GM23338 (cell line): Measurements from ENCODE around the gene CEP43. TPM values are rescaled to one million over a fixed set of nuclear protein-coding genes. Genes with fewer than 3 reads are reported as not detected.

ENCODE experiments used
- ATAC-seq: fragments of 200-7000 bp; cut with Tn5 transposase; 3 replicates; pipeline ENCODE4 v1.9.1; 2020
- DNase-seq: peaks from one replicate; pipeline ENCODE4 v3.0.0-alpha.2; 2015; ENCODE audit warnings: low spot score
- H2AFZ ChIP-seq: fragments of 200-600 bp; sonication (generic); 2 replicates; pipeline ENCODE4 v1.8.0; 2016; ENCODE audit warnings: antibody characterized with exemption, mild to moderate bottlenecking, moderate library complexity
- H3F3A ChIP-seq: fragments of 200-600 bp; sonication (generic); replicated peaks from 2 replicates; pipeline ENCODE4 v1.8.0; 2017; ENCODE audit warnings: antibody characterized with exemption, mixed run types, low read depth
- H3K27ac ChIP-seq: fragments of 200-600 bp; sonication (generic); 2 replicates; pipeline ENCODE4 v1.6.1; 2016; ENCODE audit warnings: low read depth
- H3K27me3 ChIP-seq: fragments of 200-600 bp; sonication (generic); 2 replicates; pipeline ENCODE4 v1.8.0; 2016; ENCODE audit warnings: mild to moderate bottlenecking, mixed run types, moderate library complexity; ENCODE audit not compliant: insufficient read depth
- H3K36me3 ChIP-seq: fragments of 200-600 bp; sonication (generic); 2 replicates; pipeline ENCODE4 v1.8.0; 2016; ENCODE audit warnings: mild to moderate bottlenecking; ENCODE audit not compliant: insufficient read depth
- H3K4me1 ChIP-seq: fragments of 200-600 bp; sonication (generic); 2 replicates; pipeline ENCODE4 v1.8.0; 2016; ENCODE audit warnings: mild to moderate bottlenecking, moderate library complexity; ENCODE audit not compliant: insufficient read depth
- H3K4me2 ChIP-seq: fragments of 200-600 bp; sonication (generic); 2 replicates; pipeline ENCODE4 v1.7.1; 2017; ENCODE audit warnings: mixed run types
- H3K4me3 ChIP-seq: fragments of 200-600 bp; sonication (generic); 2 replicates; pipeline ENCODE4 v1.6.1; 2016; ENCODE audit warnings: mixed run types
- H3K79me2 ChIP-seq: fragments of 200-600 bp; sonication (generic); replicated peaks from 2 replicates; pipeline ENCODE4 v1.8.0; 2017; ENCODE audit warnings: mild to moderate bottlenecking; ENCODE audit not compliant: insufficient read depth
- H3K9me2 ChIP-seq: fragments of 200-600 bp; sonication (generic); 2 replicates; pipeline ENCODE4 v1.8.0; 2017; ENCODE audit not compliant: insufficient read depth
- H4K20me1 ChIP-seq: fragments of 200-600 bp; sonication (generic); replicated peaks from 2 replicates; pipeline ENCODE4 v1.8.0; 2017; ENCODE audit warnings: mild to moderate bottlenecking; ENCODE audit not compliant: insufficient read depth
- H3K27ac Mint-ChIP-seq: 2 replicates; pipeline ENCODE4 v1.8.0; 2020; ENCODE audit warnings: inconsistent platforms, mild to moderate bottlenecking, moderate library complexity, mixed read lengths
- H3K27me3 Mint-ChIP-seq: 3 replicates; pipeline ENCODE4 v1.8.0; 2022; ENCODE audit warnings: low read depth, mild to moderate bottlenecking, moderate library complexity, mixed read lengths, inconsistent platforms; ENCODE audit not compliant: insufficient read depth, poor library complexity
- H3K36me3 Mint-ChIP-seq: 3 replicates; pipeline ENCODE4 v1.8.0; 2021; ENCODE audit warnings: low read depth, mild to moderate bottlenecking, inconsistent platforms, moderate library complexity, mixed read lengths
- H3K4me1 Mint-ChIP-seq: 3 replicates; pipeline ENCODE4 v1.8.0; 2020; ENCODE audit warnings: mild to moderate bottlenecking, inconsistent platforms, mixed read lengths
- H3K4me3 Mint-ChIP-seq: 3 replicates; pipeline ENCODE4 v1.8.0; 2021; ENCODE audit warnings: moderate library complexity, mild to moderate bottlenecking, inconsistent platforms, mixed read lengths
- H3K9me3 Mint-ChIP-seq: 3 replicates; pipeline ENCODE4 v1.8.0; 2020; ENCODE audit warnings: moderate library complexity, mild to moderate bottlenecking, inconsistent platforms, mixed read lengths
- EZH2phosphoT487 ChIP-seq: fragments of 200-600 bp; sonication (generic); IDR thresholded peaks from one replicate; pipeline ENCODE4 v1.8.1; 2018; ENCODE audit warnings: antibody characterized with exemption; ENCODE audit not compliant: unreplicated experiment
- JUNB ChIP-seq: IDR thresholded peaks from one replicate; pipeline ENCODE4 v1.6.1; 2016; ENCODE audit warnings: antibody characterized with exemption; ENCODE audit not compliant: unreplicated experiment
- NANOG ChIP-seq: IDR thresholded peaks from 2 replicates; pipeline ENCODE4 v1.6.1; 2016; ENCODE audit warnings: antibody characterized with exemption, borderline replicate concordance
- ZNF331 ChIP-seq: fragments of 250-450 bp; sonication (Bioruptor Pico); IDR thresholded peaks from 2 replicates; pipeline ENCODE4 v1.5.0; 2020; ENCODE audit warnings: low read depth, mild to moderate bottlenecking, moderate library complexity
- ZNF462 ChIP-seq: fragments of 250-450 bp; sonication (Bioruptor Pico); IDR thresholded peaks from 2 replicates; pipeline ENCODE4 v1.5.0; 2020; ENCODE audit warnings: mild to moderate bottlenecking, moderate library complexity
- polyA plus RNA-seq: library from polyadenylated mRNA; unstranded; fragments of >200 nt; fragmentation: Nextera tagmentation; extraction: Ambion mirVana; gene quantifications from 2 replicates; pipeline ENCODE4 v1.2.1, GENCODE V29; 2016
- total RNA-seq: library from RNA; depleted of rRNA; stranded (reverse); fragments of >200 nt; shearing (Covaris generic); gene quantifications from 2 replicates; pipeline ENCODE4 v1.2.3, GENCODE V29; 2014
- TF ChIP-seq, protein P1 (sequence below), 2 experiments: fragments of 200-600 bp in 1 of 2; sonication (generic) in 1 of 2; conservative IDR thresholded peaks; 2 replicates each; pipeline versions ENCODE4 v1.5.1 to v1.6.1; 2016 to 2017; ENCODE audit warnings: antibody characterized with exemption in 2 of 2, low read depth in 2 of 2, mild to moderate bottlenecking in 2 of 2, moderate library complexity in 1 of 2

Gene CEP43
- total and polyA plus RNA-seq, 2 experiments from 2014 or later = 39.9 to 44.3 TPM

GRCh38 chr6:166989427-166990032 lies 9.7 kb upstream of the CEP43 start:
- Histone ChIP-seq H3K4me1 (peaks cover 26% of the 10 kb centered on the region), H3K27me3 (no peaks in the 10 kb centered on the region), H3K79me2 (peaks cover 59% of the 10 kb centered on the region), H3K27ac (peak overlapping the region; percentile 22; the same call in 1 of the 2 replicates), H2AFZ (no peak overlapping the region), H3K4me2 (0 out of 2 replicates have a peak overlapping the region, but pooled peaks have one; percentile 42), H3K36me3 (no peaks in the 10 kb centered on the region), H4K20me1 (peaks cover 3% of the 10 kb centered on the region; the same call in 1 of the 2 replicates), H3F3A (no peaks in the 10 kb centered on the region), H3K9me2 (0 out of 2 replicates have a peak, but pooled peaks cover 8% of the 10 kb centered on the region), H3K4me3 (no peak overlapping the region)
- Mint-ChIP-seq H3K36me3 (peaks cover 45% of the 10 kb centered on the region), H3K4me1 (peaks cover 36% of the 10 kb centered on the region), H3K4me3 (no peak overlapping the region), H3K27me3 (no peaks in the 10 kb centered on the region), H3K9me3 (no peaks in the 10 kb centered on the region; the same call in 2 of the 3 replicates), H3K27ac (peak overlapping the region; percentile 52; the same call in 1 of the 2 replicates)
- DNase-seq (peak; percentile 70), ATAC-seq (peak; percentile 63)
- no peak for TF ChIP-seq NANOG
- TF ChIP-seq, protein P1, sequence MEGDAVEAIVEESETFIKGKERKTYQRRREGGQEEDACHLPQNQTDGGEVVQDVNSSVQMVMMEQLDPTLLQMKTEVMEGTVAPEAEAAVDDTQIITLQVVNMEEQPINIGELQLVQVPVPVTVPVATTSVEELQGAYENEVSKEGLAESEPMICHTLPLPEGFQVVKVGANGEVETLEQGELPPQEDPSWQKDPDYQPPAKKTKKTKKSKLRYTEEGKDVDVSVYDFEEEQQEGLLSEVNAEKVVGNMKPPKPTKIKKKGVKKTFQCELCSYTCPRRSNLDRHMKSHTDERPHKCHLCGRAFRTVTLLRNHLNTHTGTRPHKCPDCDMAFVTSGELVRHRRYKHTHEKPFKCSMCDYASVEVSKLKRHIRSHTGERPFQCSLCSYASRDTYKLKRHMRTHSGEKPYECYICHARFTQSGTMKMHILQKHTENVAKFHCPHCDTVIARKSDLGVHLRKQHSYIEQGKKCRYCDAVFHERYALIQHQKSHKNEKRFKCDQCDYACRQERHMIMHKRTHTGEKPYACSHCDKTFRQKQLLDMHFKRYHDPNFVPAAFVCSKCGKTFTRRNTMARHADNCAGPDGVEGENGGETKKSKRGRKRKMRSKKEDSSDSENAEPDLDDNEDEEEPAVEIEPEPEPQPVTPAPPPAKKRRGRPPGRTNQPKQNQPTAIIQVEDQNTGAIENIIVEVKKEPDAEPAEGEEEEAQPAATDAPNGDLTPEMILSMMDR (conservative IDR thresholded peaks at IDR 0.05; ENCODE audit: low read depth in 2 of 2) = peak; percentile 60 to 72

GRCh38 chr6:166996406-166996805 lies 2.8 kb upstream of the CEP43 start:
- no peaks in the 10 kb centered on the region for H3K9me2 ChIP-seq
- H3K4me2 ChIP-seq = no peak overlapping the region
- ATAC-seq (no peak), DNase-seq (no peak)
- no peak overlapping the region for H3K4me3 Mint-ChIP-seq
- peaks cover 5% of the 10 kb centered on the region; the same call in 1 of the 2 replicates for H3F3A ChIP-seq
- peaks cover 15% of the 10 kb centered on the region for H4K20me1 ChIP-seq
- H3K36me3 Mint-ChIP-seq = peaks cover 57% of the 10 kb centered on the region
- peaks cover 3% of the 10 kb centered on the region for H3K27me3 Mint-ChIP-seq
- H3K27me3 ChIP-seq = no peaks in the 10 kb centered on the region
- H3K27ac Mint-ChIP-seq = no peak overlapping the region
- peaks cover 31% of the 10 kb centered on the region for H3K4me1 Mint-ChIP-seq
- H3K27ac ChIP-seq = no peak overlapping the region
- no peaks in the 10 kb centered on the region; the same call in 1 of the 2 replicates for H3K36me3 ChIP-seq
- H3K9me3 Mint-ChIP-seq = no peaks in the 10 kb centered on the region
- peaks cover 11% of the 10 kb centered on the region for H3K4me1 ChIP-seq
- no peak overlapping the region for H2AFZ ChIP-seq
- peaks cover 81% of the 10 kb centered on the region for H3K79me2 ChIP-seq
- H3K4me3 ChIP-seq = no peak overlapping the region
- TF ChIP-seq ZNF331 (CRISPR knock-in tag) (no peak), JUNB (no peak), ZNF462 (no peak), EZH2phosphoT487 (no peak)
- TF ChIP-seq, protein P1 (conservative IDR thresholded peaks at IDR 0.05; ENCODE audit: low read depth in 2 of 2) = no peak
